Activated CD8-positive, alpha-beta memory T cell treated with anti-CD3 and anti-CD28 coated beads, Interleukin-2, amount 10 ng/mL, durations not matched to agents 7 days and 5 days (primary cell): ENCODE measurements around the gene NAA38. TPM values are rescaled to one million over a fixed set of nuclear protein-coding genes. Genes with fewer than 3 reads are reported as not detected.

Source experiments
- ATAC-seq: fragments of 150-1000 bp; cut with Tn5 transposase; one replicate; pipeline ENCODE4 v1.10.0; 2021; ENCODE audit warnings: moderate library complexity
- CTCF ChIA-PET: fragments of 350-600 bp; sonication (Branson Sonifier 250); formaldehyde crosslinking; loops from one replicate; lab custom pipeline; 2021; ENCODE audit warnings: antibody characterized with exemption; lab: Charles Lee
- DNase-seq: peaks from one replicate; pipeline ENCODE4 v3.0.0-alpha.2; 2020
- H3K27ac Mint-ChIP-seq: one replicate; pipeline ENCODE4 v1.8.0; 2021; ENCODE audit warnings: mild to moderate bottlenecking, mixed read lengths
- H3K27me3 Mint-ChIP-seq: one replicate; pipeline ENCODE4 v1.8.0; 2021; ENCODE audit warnings: mixed read lengths
- H3K36me3 Mint-ChIP-seq: one replicate; pipeline ENCODE4 v1.8.0; 2021; ENCODE audit warnings: mild to moderate bottlenecking, mixed read lengths
- H3K4me1 Mint-ChIP-seq: one replicate; pipeline ENCODE4 v1.8.0; 2021; ENCODE audit warnings: mixed read lengths
- H3K4me3 Mint-ChIP-seq: one replicate; pipeline ENCODE4 v1.8.0; 2021; ENCODE audit warnings: mild to moderate bottlenecking, moderate library complexity, mixed read lengths
- H3K9me3 Mint-ChIP-seq: one replicate; pipeline ENCODE4 v1.8.0; 2022; ENCODE audit warnings: low read depth, mixed read lengths
- total RNA-seq, 2 experiments: library from RNA; stranded (reverse); gene quantifications; one replicate each; pipeline ENCODE4 v1.2.3, GENCODE V29; 2021

The NAA38 gene
- total RNA-seq, 2 experiments from 2014 or later = 86.0 to 95.8 TPM

GRCh38 chr17:7832431-7832830, 24.9 kb downstream of the NAA38 start:
- peak overlapping the region; percentile 5 for H3K27ac Mint-ChIP-seq
- no peaks in the 10 kb centered on the region for H3K36me3 Mint-ChIP-seq
- peaks cover 24% of the 10 kb centered on the region for H3K27me3 Mint-ChIP-seq
- peaks cover 27% of the 10 kb centered on the region for H3K4me1 Mint-ChIP-seq
- no peak for ATAC-seq
- DNase-seq = no peak
- CTCF ChIA-PET = interaction anchor here (0.6 to 6.5 kb wide), 11 partner anchors 7 to 224 kb away, joined by 3 to 85 read pairs (median 6); partner anchors contain the start of gene NAA38
- H3K9me3 Mint-ChIP-seq = no peaks in the 10 kb centered on the region
- H3K4me3 Mint-ChIP-seq = no peak overlapping the region

DNA sequence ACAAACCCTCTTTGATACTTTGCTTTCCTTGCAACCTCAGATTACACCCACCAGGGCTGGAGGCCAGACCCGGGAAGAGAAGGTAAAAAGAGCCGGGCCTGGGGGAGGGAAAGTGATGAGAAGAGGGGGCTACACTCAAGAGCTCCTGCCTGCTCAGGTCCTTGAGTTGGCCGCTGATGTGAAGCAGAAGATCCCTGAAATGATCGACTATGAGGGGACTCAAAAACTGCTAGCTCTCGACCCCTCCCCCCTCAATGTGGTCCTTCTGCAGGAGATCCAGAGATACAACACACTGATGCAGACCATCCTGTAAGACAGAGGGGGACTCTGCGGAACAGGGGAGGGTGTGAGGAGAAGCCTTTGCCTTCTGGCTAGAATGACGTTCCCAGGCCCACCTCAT, 26.1 kb downstream of the NAA38 start:
- no peaks in the 10 kb centered on the region for H3K9me3 Mint-ChIP-seq
- H3K27ac Mint-ChIP-seq = no peak overlapping the region
- H3K4me1 Mint-ChIP-seq = peaks cover 15% of the 10 kb centered on the region
- CTCF ChIA-PET = interaction anchor here (1.2 to 6.5 kb wide), 3 partner anchors 9 to 14 kb away, joined by 4 to 85 read pairs (median 5); no protein-coding TSS in a partner anchor
- ATAC-seq = no peak
- no peak for DNase-seq
- peaks cover 31% of the 10 kb centered on the region for H3K27me3 Mint-ChIP-seq
- no peaks in the 10 kb centered on the region for H3K36me3 Mint-ChIP-seq
- no peak overlapping the region for H3K4me3 Mint-ChIP-seq

GRCh38 chr17:7830616-7831015, 26.7 kb downstream of the NAA38 start:
- Mint-ChIP-seq H3K4me3 (no peak overlapping the region), H3K27ac (no peak overlapping the region), H3K4me1 (peaks cover 13% of the 10 kb centered on the region), H3K36me3 (no peaks in the 10 kb centered on the region), H3K9me3 (no peaks in the 10 kb centered on the region), H3K27me3 (peaks cover 31% of the 10 kb centered on the region)
- CTCF ChIA-PET = interaction anchor here (6.5 kb wide), 1 partner anchor 15 kb away, joined by 85 read pairs; no protein-coding TSS in a partner anchor
- no peak for ATAC-seq
- no peak for DNase-seq

DNA sequence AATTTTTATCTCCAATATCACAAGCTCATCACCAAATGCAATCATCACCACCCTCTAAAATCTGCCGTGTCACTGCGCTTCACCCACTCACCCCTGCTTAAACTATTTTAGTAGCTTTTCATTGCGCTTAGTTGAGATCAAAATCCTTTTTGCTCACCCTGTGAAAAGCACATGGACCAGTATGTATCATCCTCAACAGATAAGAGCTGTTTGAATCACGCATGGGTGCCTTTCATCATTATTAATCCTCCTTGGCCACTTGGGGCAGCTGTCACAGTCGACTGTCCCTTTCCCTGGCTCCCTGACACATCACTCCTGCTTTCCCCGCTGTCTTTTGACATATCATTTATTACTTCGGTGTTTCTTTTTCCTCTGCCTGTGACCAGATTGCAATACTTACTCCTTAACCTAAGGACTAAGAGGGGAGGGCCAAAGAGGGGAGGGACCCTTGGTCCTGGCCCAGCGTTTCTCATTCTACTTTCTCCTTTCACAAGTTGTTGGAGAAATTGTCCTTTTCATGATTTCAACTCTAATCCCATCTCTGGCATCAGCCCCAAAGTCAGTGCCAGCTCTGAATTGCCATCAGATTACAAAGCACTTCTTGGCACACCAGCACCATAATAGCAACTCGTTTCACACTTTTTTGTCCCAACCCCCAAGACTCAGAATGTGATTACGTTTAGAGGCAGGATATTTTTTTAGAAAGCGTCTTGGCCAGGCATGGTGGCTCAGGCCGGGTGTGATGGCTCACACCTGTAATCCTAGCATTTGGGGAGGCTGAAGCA, 32.0 kb downstream of the NAA38 start:
- H3K4me1 Mint-ChIP-seq = no peaks in the 10 kb centered on the region
- no peak for ATAC-seq
- H3K4me3 Mint-ChIP-seq = no peak overlapping the region

GRCh38 chr17:7824021-7824924, 33.1 kb downstream of the NAA38 start:
- CTCF ChIA-PET = interaction anchor here (0.8 to 2.4 kb wide), 13 partner anchors 10 to 250 kb away, joined by 3 to 22 read pairs (median 5); partner anchors contain the start of gene KDM6B
- Mint-ChIP-seq H3K27me3 (peaks cover 21% of the 10 kb centered on the region), H3K4me1 (no peaks in the 10 kb centered on the region), H3K9me3 (no peaks in the 10 kb centered on the region), H3K36me3 (no peaks in the 10 kb centered on the region), H3K4me3 (no peak overlapping the region), H3K27ac (no peak overlapping the region)
- DNase-seq (no peak), ATAC-seq (no peak)

More for the DNA sequence above, 32.0 kb downstream of the NAA38 start:
- Mint-ChIP-seq H3K36me3 (no peaks in the 10 kb centered on the region), H3K27ac (no peak overlapping the region), H3K9me3 (no peaks in the 10 kb centered on the region), H3K27me3 (peaks cover 24% of the 10 kb centered on the region)
- CTCF ChIA-PET = interaction anchor here (0.6 to 2.4 kb wide), 17 partner anchors 9 to 249 kb away, joined by 3 to 22 read pairs (median 4); partner anchors contain the start of genes CYB5D1, KDM6B, NAA38 and RNF227
- DNase-seq = no peak

GRCh38 chr17:7823581-7824001, 33.8 kb downstream of the NAA38 start:
- no peaks in the 10 kb centered on the region for H3K36me3 Mint-ChIP-seq
- H3K27ac Mint-ChIP-seq = no peak overlapping the region
- peaks cover 19% of the 10 kb centered on the region for H3K27me3 Mint-ChIP-seq
- no peaks in the 10 kb centered on the region for H3K4me1 Mint-ChIP-seq
- no peaks in the 10 kb centered on the region for H3K9me3 Mint-ChIP-seq
- DNase-seq = no peak
- ATAC-seq = no peak
- H3K4me3 Mint-ChIP-seq = no peak overlapping the region
- CTCF ChIA-PET = interaction anchor here (0.6 to 2.2 kb wide), 12 partner anchors 10 to 234 kb away, joined by 3 to 10 read pairs (median 4); partner anchors contain the start of genes CYB5D1, KDM6B, NAA38 and SHBG

GRCh38 chr17:7822126-7822525, 35.2 kb downstream of the NAA38 start:
- Mint-ChIP-seq H3K27me3 (peaks cover 11% of the 10 kb centered on the region), H3K9me3 (no peaks in the 10 kb centered on the region), H3K4me3 (no peak overlapping the region), H3K36me3 (no peaks in the 10 kb centered on the region), H3K4me1 (no peaks in the 10 kb centered on the region), H3K27ac (no peak overlapping the region)
- ATAC-seq (no peak), DNase-seq (no peak)
- CTCF ChIA-PET = interaction anchor here (0.7 to 2.0 kb wide), 11 partner anchors 10 to 252 kb away, joined by 3 to 10 read pairs (median 5); partner anchors contain the start of genes CYB5D1 and NAA38

DNA sequence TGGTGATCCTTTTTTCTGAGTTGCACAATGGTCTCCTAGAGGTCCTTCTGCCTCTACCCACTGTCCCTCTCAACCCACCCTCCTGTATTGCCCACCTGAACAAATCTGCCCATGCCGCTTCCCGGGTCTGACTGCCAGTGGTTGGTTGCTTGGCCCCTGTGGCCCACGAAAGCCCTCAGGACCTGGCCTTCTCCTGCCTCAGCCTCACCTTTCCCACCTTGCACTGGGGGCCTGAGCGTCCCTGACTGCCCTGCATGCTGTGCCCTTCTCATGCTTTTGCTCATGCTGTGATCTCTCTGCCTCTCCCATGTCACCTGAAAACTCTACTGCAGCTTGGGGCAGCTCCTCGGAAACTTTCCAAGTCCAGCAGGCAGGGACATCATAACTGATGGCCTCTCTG, 37.1 kb downstream of the NAA38 start:
- ATAC-seq (no peak), DNase-seq (no peak)
- no peaks in the 10 kb centered on the region for H3K4me1 Mint-ChIP-seq
- no peaks in the 10 kb centered on the region for H3K36me3 Mint-ChIP-seq
- no peaks in the 10 kb centered on the region for H3K9me3 Mint-ChIP-seq
- no peak overlapping the region for H3K4me3 Mint-ChIP-seq
- no peak overlapping the region for H3K27ac Mint-ChIP-seq
- peaks cover 4% of the 10 kb centered on the region for H3K27me3 Mint-ChIP-seq
- CTCF ChIA-PET = interaction anchor here (1.5 to 1.8 kb wide), 2 partner anchors 25 to 237 kb away, joined by 4 read pairs; no protein-coding TSS in a partner anchor

GRCh38 chr17:7818746-7819645, 38.4 kb downstream of the NAA38 start:
- Mint-ChIP-seq H3K27me3 (peaks cover 3% of the 10 kb centered on the region), H3K9me3 (no peaks in the 10 kb centered on the region), H3K4me3 (no peak overlapping the region), H3K36me3 (no peaks in the 10 kb centered on the region), H3K4me1 (no peaks in the 10 kb centered on the region), H3K27ac (no peak overlapping the region)
- CTCF ChIA-PET = interaction anchor here (0.8 to 2.2 kb wide), 5 partner anchors 13 to 224 kb away, joined by 3 to 7 read pairs (median 3); partner anchors contain the start of gene NAA38
- ATAC-seq = no peak
- DNase-seq = no peak

- Mint-ChIP-seq H3K9me3 (no peaks in the 10 kb centered on the region), H3K4me1 (no peaks in the 10 kb centered on the region), H3K27me3 (peaks cover 3% of the 10 kb centered on the region), H3K36me3 (no peaks in the 10 kb centered on the region), H3K27ac (no peak overlapping the region), H3K4me3 (no peak overlapping the region)
- DNase-seq (no peak), ATAC-seq (no peak)
- CTCF ChIA-PET = interaction anchor here (1.2 to 2.2 kb wide), 3 partner anchors 14 to 172 kb away, joined by 3 to 7 read pairs (median 7); partner anchors contain the start of gene NAA38
These were observed 39.3 kb downstream of the NAA38 start for GRCh38 chr17:7818026-7818425.

GRCh38 chr17:7817643-7817964, 39.8 kb downstream of the NAA38 start:
- Mint-ChIP-seq H3K27ac (no peak overlapping the region), H3K9me3 (no peaks in the 10 kb centered on the region), H3K4me3 (no peak overlapping the region), H3K36me3 (no peaks in the 10 kb centered on the region), H3K4me1 (no peaks in the 10 kb centered on the region), H3K27me3 (peaks cover 3% of the 10 kb centered on the region)
- CTCF ChIA-PET = interaction anchor here (0.9 to 2.2 kb wide), 2 partner anchors 39 to 167 kb away, joined by 3 to 7 read pairs; partner anchors contain the start of genes ATP1B2 and NAA38
- DNase-seq (no peak), ATAC-seq (no peak)
